A673 (cell line): Measurements from ENCODE around the gene STH. TPM values are rescaled to one million over a fixed set of nuclear protein-coding genes. Genes with fewer than 3 reads are reported as not detected.

Experiments
- BruUV-seq: library from RNA; stranded (reverse); fragments of 400-500 nt; replicated peaks from 2 replicates; lab custom pipeline; 2021; lab: Mats Ljungman, UMichigan
- CTCF ChIA-PET: fragments of 300-600 bp; sonication (Branson Sonifier 250); formaldehyde crosslinking; loops from one replicate; lab custom pipeline; 2022; ENCODE audit warnings: antibody characterized with exemption; lab: Charles Lee
- POLR2A ChIA-PET: fragments of 300-600 bp; sonication (Branson Sonifier 250); formaldehyde crosslinking; loops from one replicate; lab custom pipeline; 2022; ENCODE audit warnings: antibody characterized with exemption; ENCODE audit not compliant: low non-redundant PET; lab: Charles Lee
- DNase-seq: peaks from one replicate; pipeline ENCODE4 v3.0.0-alpha.2; 2015; ENCODE audit warnings: low spot score
- H3K27ac ChIP-seq: fragments of 200-600 bp; sonication (generic); 2 replicates; pipeline ENCODE4 v1.5.1; 2016; ENCODE audit warnings: mixed run types, low read depth, mild to moderate bottlenecking, mixed read lengths, antibody characterized with exemption, low read length; ENCODE audit not compliant: poor library complexity, severe bottlenecking
- H3K27me3 ChIP-seq: fragments of 200-600 bp; sonication (generic); replicated peaks from 2 replicates; pipeline ENCODE4 v1.6.1; 2017; ENCODE audit warnings: mixed run types, low read depth, mild to moderate bottlenecking, mixed read lengths, antibody characterized with exemption, low read length; ENCODE audit not compliant: insufficient read depth, poor library complexity
- H3K36me3 ChIP-seq: fragments of 200-600 bp; sonication (generic); 2 replicates; pipeline ENCODE4 v1.6.1; 2016; ENCODE audit warnings: mixed run types, mild to moderate bottlenecking, mixed read lengths, antibody characterized with exemption, low read length; ENCODE audit not compliant: insufficient read depth, poor library complexity, severe bottlenecking
- H3K4me1 ChIP-seq: fragments of 200-600 bp; sonication (generic); 2 replicates; pipeline ENCODE4 v1.6.1; 2017; ENCODE audit warnings: mixed run types, mild to moderate bottlenecking, mixed read lengths, antibody characterized with exemption, low read length; ENCODE audit not compliant: insufficient read depth, poor library complexity, severe bottlenecking
- H3K4me3 ChIP-seq: fragments of 200-600 bp; sonication (generic); 2 replicates; pipeline ENCODE4 v1.5.1; 2016; ENCODE audit warnings: low read depth, mixed run types, mild to moderate bottlenecking, mixed read lengths, low read length; ENCODE audit not compliant: poor library complexity, severe bottlenecking
- H3K9me3 ChIP-seq: fragments of 200-600 bp; sonication (generic); 2 replicates; pipeline ENCODE4 v1.6.1; 2016; ENCODE audit warnings: mixed run types, low read depth, mild to moderate bottlenecking, mixed read lengths, antibody characterized with exemption, low read length; ENCODE audit not compliant: poor library complexity, severe bottlenecking
- EZH2 ChIP-seq: fragments of 200-600 bp; sonication (generic); IDR thresholded peaks from 2 replicates; pipeline ENCODE4 v1.6.1; 2017; ENCODE audit warnings: borderline replicate concordance, low read depth, mild to moderate bottlenecking, mixed read lengths, antibody characterized with exemption, low read length; ENCODE audit not compliant: poor library complexity, severe bottlenecking
- intact Hi-C: fragments of 100-400 bp; cut with micrococcal nuclease; formaldehyde crosslinking; loops from one replicate; pipeline ENCODE4 v1.10.0; 2022; ENCODE audit not compliant: unreplicated experiment
- total RNA-seq: library from RNA; stranded (reverse); gene quantifications from 2 replicates; pipeline ENCODE4 v1.2.3, GENCODE V29; 2021
- TF ChIP-seq, protein P1 (sequence below): fragments of 300-800, 200-600 bp; sonication (generic); conservative IDR thresholded peaks from 2 replicates; pipeline ENCODE4 v1.5.1; 2017; ENCODE audit warnings: low read depth, mild to moderate bottlenecking, antibody characterized with exemption, low read length, moderate library complexity, mixed read lengths

The STH gene
- total RNA-seq, 1 experiment from 2014 or later = not detected

DNA sequence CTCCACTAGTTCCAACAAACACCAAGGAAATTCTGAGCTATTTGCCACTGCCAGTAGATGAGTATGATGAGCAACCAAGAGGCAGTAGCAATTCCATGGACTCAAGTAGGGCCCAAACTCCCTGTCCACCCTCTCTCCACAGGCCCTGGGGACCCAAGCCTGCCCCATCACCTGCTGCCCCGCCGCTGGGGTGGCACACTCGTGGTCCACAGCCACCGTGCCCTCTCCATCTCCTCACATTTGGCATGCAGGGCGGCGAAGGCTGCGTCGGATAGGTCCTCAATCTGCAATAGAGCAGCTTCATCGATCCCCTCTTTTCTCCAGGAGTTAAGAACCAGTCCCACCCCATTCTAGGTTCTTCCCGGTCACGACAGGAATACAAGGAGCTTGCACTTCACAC lies 33.9 kb downstream of the STH start:
- H3K36me3 ChIP-seq = peaks cover 40% of the 10 kb centered on the region
- ChIA-PET CTCF (no interaction called here), POLR2A (interaction anchor here (0.5 kb wide), 1 partner anchor 160 kb away, joined by 5 read pairs; the partner anchor contains the start of gene KANSL1)
- no peak overlapping the region for H3K4me3 ChIP-seq
- no peak for DNase-seq
- intact Hi-C loops = no loop called here
- no peaks in the 10 kb centered on the region for H3K9me3 ChIP-seq
- no peaks in the 10 kb centered on the region for H3K4me1 ChIP-seq
- H3K27me3 ChIP-seq = no peaks in the 10 kb centered on the region
- TF ChIP-seq, protein P1, sequence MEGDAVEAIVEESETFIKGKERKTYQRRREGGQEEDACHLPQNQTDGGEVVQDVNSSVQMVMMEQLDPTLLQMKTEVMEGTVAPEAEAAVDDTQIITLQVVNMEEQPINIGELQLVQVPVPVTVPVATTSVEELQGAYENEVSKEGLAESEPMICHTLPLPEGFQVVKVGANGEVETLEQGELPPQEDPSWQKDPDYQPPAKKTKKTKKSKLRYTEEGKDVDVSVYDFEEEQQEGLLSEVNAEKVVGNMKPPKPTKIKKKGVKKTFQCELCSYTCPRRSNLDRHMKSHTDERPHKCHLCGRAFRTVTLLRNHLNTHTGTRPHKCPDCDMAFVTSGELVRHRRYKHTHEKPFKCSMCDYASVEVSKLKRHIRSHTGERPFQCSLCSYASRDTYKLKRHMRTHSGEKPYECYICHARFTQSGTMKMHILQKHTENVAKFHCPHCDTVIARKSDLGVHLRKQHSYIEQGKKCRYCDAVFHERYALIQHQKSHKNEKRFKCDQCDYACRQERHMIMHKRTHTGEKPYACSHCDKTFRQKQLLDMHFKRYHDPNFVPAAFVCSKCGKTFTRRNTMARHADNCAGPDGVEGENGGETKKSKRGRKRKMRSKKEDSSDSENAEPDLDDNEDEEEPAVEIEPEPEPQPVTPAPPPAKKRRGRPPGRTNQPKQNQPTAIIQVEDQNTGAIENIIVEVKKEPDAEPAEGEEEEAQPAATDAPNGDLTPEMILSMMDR = no peak
- no peak for TF ChIP-seq EZH2
- no peak overlapping the region for H3K27ac ChIP-seq
- no TSS peak for BruUV-seq

DNA sequence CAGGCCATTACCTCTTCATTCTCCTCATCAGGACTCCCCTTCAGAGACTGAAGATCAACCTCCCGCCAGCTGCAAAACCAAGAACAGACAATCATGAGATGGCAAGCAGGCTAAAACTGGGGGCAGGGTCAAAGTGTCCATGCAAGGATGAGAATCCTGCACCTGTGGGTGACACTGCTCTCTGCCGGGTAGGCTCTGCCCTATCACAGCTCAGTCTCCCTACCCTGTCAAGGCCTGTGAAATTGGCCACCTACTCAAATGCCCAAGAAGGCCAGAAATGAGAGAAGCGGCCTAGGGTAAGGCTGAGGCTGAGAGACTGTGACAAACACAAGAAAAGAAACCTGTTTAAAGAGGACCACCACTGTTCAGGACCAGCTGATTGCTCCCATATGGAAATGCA lies 34.3 kb downstream of the STH start:
- Histone ChIP-seq H3K27me3 (no peaks in the 10 kb centered on the region), H3K9me3 (no peaks in the 10 kb centered on the region), H3K4me1 (no peaks in the 10 kb centered on the region), H3K36me3 (peaks cover 45% of the 10 kb centered on the region), H3K4me3 (no peak overlapping the region), H3K27ac (no peak overlapping the region)
- no peak for DNase-seq
- ChIA-PET CTCF (no interaction called here), POLR2A (interaction anchor here (0.5 kb wide), 1 partner anchor 160 kb away, joined by 5 read pairs; the partner anchor contains the start of gene KANSL1)
- TF ChIP-seq, protein P1 = no peak
- TF ChIP-seq EZH2 = no peak
- intact Hi-C loops = no loop called here
- BruUV-seq = no TSS peak

DNA sequence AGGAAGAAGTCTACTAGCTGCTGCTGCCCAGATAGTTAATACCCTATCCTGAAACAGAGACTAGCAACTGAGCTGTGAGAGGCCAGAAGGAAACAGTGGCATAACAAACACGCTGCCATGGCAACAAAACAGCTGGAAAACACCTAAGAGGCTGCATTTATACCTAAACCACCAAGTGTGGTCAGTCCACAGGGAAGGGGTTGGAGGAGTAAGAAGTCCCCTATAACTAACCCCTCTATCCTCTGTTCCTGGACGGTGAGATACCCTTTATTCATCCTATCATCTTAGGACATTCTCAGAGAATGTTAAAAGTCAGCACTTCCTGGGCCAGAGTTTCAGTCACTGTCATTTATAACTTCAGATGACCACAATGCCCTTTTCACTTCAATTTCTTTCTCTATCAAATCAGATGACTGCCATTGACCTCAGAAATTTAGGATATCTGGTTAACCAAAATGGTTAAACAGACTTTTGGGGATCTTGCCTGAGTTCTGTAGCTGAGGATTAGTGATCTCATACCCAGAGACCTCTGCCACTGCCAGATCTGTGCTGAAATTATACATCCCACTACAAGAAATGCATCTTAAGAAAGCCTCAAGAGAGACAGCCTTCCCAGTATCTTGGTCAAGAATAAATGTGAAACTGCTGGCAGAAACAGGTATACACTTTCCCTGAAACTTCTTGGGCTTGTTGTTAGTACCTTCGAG lies 36.2 kb downstream of the STH start:
- no peak for DNase-seq
- Histone ChIP-seq H3K27ac (no peak overlapping the region), H3K4me1 (no peaks in the 10 kb centered on the region), H3K4me3 (no peak overlapping the region), H3K36me3 (peaks cover 59% of the 10 kb centered on the region), H3K27me3 (no peaks in the 10 kb centered on the region), H3K9me3 (no peaks in the 10 kb centered on the region)
- no TSS peak for BruUV-seq
- ChIA-PET CTCF (no interaction called here), POLR2A (interaction anchor here (0.6 kb wide), 1 partner anchor 178 kb away, joined by 3 read pairs; no protein-coding TSS in a partner anchor)
- TF ChIP-seq EZH2 = no peak
- TF ChIP-seq, protein P1 = no peak
- intact Hi-C loops = no loop called here
